K562 (cell line): ENCODE measurements around the gene PLS1.
"Not testable (repeated sequence)": the region's sequence is repeated elsewhere in the genome, so short reads cannot be mapped to it uniquely, and the experiment has no call there.

ENCODE experiments used
- CHD1 ChIP-seq: fragments of 200-600 bp; sonication (generic); IDR thresholded peaks from one replicate; pipeline ENCODE4 v1.6.1; 2012; ENCODE audit warnings: mild to moderate bottlenecking, moderate library complexity, low read length, inconsistent platforms
- CREB1 ChIP-seq, 2 experiments: sonication (generic) in 1 of 2; formaldehyde crosslinking in 1 of 2; IDR thresholded peaks; 2 replicates each; pipeline versions ENCODE4 v1.6.1 to v1.8.0; 2012 to 2022; ENCODE audit warnings: inconsistent platforms in 1 of 2, mild to moderate bottlenecking in 1 of 2, missing genetic modification reagents in 1 of 2, moderate library complexity in 1 of 2
- YY1 ChIP-seq, 3 experiments: IDR thresholded peaks; 2 replicates each; pipeline ENCODE4 v1.6.1; 2011; ENCODE audit warnings: low read length in 2 of 3, mild to moderate bottlenecking in 2 of 3, moderate library complexity in 2 of 3, borderline replicate concordance in 1 of 3, control low read depth in 1 of 3, low read depth in 1 of 3; ENCODE audit not compliant: insufficient read depth in 3 of 3, insufficient replicate concordance in 2 of 3, control insufficient read depth in 1 of 3, insufficient read length in 1 of 3; ENCODE audit errors: extremely low read depth in 1 of 3
- TF ChIP-seq, protein P1 (sequence below), 2 experiments: fragments of 200-800 bp in 1 of 2; sonication (Bioruptor generic) in 1 of 2; sonication (generic) in 1 of 2; formaldehyde crosslinking in 1 of 2; IDR thresholded peaks in 1 of 2; conservative IDR thresholded peaks in 1 of 2; 2 replicates each; pipeline versions ENCODE4 v1.5.0 to v1.6.1; 2016 to 2020; ENCODE audit warnings: missing compliant biosample characterization in 1 of 2, missing genetic modification characterization in 1 of 2, missing genetic modification reagents in 1 of 2
- TF ChIP-seq, protein P2 (sequence below), 2 experiments: fragments of 450-650 bp in 1 of 2; sonication (generic) in 1 of 2; formaldehyde crosslinking in 1 of 2; IDR thresholded peaks in 1 of 2; conservative IDR thresholded peaks in 1 of 2; 2 replicates each; pipeline versions ENCODE4 v1.6.1 to v1.8.1; 2016 to 2023; ENCODE audit warnings: mild to moderate bottlenecking in 2 of 2, moderate library complexity in 2 of 2, inconsistent platforms in 1 of 2, missing genetic modification reagents in 1 of 2
- TF ChIP-seq, protein P3 (sequence below), 3 experiments: IDR thresholded peaks in 2 of 3; conservative IDR thresholded peaks in 1 of 3; 2 replicates each; pipeline ENCODE4 v1.5.1; 2011 to 2012; ENCODE audit warnings: low read length in 3 of 3, mild to moderate bottlenecking in 3 of 3, control low read depth in 2 of 3, improper control_type of control experiment in 1 of 3, inconsistent platforms in 1 of 3, low read depth in 1 of 3, mixed read lengths in 1 of 3, moderate library complexity in 1 of 3; ENCODE audit not compliant: insufficient read depth in 2 of 3

DNA sequence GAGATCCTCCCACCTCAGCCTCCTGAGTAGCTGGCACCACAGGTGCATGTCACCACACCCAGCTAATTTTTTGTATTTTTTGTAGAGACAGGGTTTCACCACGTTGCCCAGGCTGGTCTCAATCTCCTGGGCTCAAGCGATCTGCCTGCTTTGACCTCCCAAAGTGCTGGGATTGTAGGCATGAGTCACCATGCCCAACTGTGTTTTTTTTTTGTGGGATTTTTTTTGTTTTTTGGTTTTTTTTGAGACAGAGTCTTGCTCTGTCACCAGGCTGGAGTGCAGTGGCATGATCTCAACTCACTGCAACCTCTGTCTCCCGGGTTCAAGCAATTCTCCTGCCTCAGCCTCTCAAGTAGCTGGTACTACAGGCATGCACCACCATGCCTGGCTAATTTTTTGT, 26.8 kb upstream of the PLS1 start:
- TF ChIP-seq, protein P1, sequence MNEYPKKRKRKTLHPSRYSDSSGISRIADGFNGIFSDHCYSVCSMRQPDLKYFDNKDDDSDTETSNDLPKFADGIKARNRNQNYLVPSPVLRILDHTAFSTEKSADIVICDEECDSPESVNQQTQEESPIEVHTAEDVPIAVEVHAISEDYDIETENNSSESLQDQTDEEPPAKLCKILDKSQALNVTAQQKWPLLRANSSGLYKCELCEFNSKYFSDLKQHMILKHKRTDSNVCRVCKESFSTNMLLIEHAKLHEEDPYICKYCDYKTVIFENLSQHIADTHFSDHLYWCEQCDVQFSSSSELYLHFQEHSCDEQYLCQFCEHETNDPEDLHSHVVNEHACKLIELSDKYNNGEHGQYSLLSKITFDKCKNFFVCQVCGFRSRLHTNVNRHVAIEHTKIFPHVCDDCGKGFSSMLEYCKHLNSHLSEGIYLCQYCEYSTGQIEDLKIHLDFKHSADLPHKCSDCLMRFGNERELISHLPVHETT (CRISPR knock-in tag; conservative IDR thresholded peaks at IDR 0.05 in 1 of 2, IDR thresholded peaks at IDR 0.05 in 1 of 2): not testable (repeated sequence)
- TF ChIP-seq, protein P2, sequence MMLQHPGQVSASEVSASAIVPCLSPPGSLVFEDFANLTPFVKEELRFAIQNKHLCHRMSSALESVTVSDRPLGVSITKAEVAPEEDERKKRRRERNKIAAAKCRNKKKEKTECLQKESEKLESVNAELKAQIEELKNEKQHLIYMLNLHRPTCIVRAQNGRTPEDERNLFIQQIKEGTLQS (IDR thresholded peaks at IDR 0.05): not testable (repeated sequence)
- TF ChIP-seq, protein P2 (CRISPR knock-in tag; conservative IDR thresholded peaks at IDR 0.05): not testable (repeated sequence)
- not testable (repeated sequence) for TF ChIP-seq CREB1 (IDR thresholded peaks at IDR 0.05); CREB1 (CRISPR knock-in tag; IDR thresholded peaks at IDR 0.05); CHD1; YY1 (IDR thresholded peaks at IDR 0.05; ENCODE audit: borderline replicate concordance in 1 of 3, control insufficient read depth in 1 of 3, extremely low read depth in 1 of 3, insufficient read depth in 3 of 3, insufficient read length in 1 of 3, insufficient replicate concordance in 2 of 3, low read depth in 1 of 3, low read length in 2 of 3)
- TF ChIP-seq, protein P3, sequence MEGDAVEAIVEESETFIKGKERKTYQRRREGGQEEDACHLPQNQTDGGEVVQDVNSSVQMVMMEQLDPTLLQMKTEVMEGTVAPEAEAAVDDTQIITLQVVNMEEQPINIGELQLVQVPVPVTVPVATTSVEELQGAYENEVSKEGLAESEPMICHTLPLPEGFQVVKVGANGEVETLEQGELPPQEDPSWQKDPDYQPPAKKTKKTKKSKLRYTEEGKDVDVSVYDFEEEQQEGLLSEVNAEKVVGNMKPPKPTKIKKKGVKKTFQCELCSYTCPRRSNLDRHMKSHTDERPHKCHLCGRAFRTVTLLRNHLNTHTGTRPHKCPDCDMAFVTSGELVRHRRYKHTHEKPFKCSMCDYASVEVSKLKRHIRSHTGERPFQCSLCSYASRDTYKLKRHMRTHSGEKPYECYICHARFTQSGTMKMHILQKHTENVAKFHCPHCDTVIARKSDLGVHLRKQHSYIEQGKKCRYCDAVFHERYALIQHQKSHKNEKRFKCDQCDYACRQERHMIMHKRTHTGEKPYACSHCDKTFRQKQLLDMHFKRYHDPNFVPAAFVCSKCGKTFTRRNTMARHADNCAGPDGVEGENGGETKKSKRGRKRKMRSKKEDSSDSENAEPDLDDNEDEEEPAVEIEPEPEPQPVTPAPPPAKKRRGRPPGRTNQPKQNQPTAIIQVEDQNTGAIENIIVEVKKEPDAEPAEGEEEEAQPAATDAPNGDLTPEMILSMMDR (IDR thresholded peaks at IDR 0.05 in 2 of 3, conservative IDR thresholded peaks at IDR 0.05 in 1 of 3; ENCODE audit: insufficient read depth in 2 of 3, low read depth in 1 of 3, low read length in 3 of 3): not testable (repeated sequence)
